ENCODE results near the gene ELOB. TPM values are rescaled to one million over a fixed set of nuclear protein-coding genes. Genes with fewer than 3 reads are reported as not detected.

Gene ELOB
- total and polyA plus RNA-seq, 10 of the 15 experiments (the other 5 are each of a cell fraction or from before 2014, with no cell fraction given): 86.9 to 823 (median 263) TPM

DNA sequence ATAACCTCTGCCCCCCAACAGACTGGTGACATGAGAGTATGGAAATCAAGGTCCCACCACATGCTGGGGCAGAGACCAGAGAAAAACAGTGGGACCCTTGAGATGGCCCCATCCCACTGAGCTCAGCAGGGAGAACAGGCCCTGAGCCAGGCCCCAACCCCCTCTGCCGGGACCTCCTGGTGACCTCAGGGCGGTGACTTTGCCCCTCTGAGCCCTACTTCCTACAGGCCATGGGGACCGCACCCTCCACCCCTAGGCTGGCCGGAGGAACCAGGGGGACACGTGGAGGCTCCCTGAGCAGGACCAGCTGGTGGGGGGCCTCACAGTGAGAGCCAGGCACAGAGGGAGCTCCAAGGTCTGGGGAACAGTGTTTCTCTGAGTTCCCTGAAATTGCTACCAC lies 38.5 kb downstream of the ELOB start:
- intact Hi-C loops (cut with micrococcal nuclease; ENCODE audit: unreplicated experiment): no loop called here

More for the DNA sequence above, 38.5 kb downstream of the ELOB start:
- RAD21 ChIA-PET (ENCODE audit: unreplicated experiment): no interaction called here
- no peak overlapping the region for H3K4me2 ChIP-seq (ENCODE audit: control insufficient read depth, insufficient read depth)
- SMC1A ChIA-PET (ENCODE audit: uncharacterized antibody, unreplicated experiment): no interaction called here
- no peak overlapping the region for H3K27ac ChIP-seq (ENCODE audit: control insufficient read depth, insufficient read depth)
- 30% methylated on average over 5 of the region's 5 CpGs for WGBS (ENCODE audit: insufficient coverage, insufficient replicate concordance, low lambda C conversion rate, missing lambda C conversion rate)
- H3K4me3 ChIP-seq: no peak overlapping the region
- H3K4me1 ChIP-seq (ENCODE audit: control insufficient read depth, insufficient read depth, low read length): no peaks in the 10 kb centered on the region
- no peak for FAIRE-seq
- H4K20me1 ChIP-seq (ENCODE audit: control insufficient read depth, insufficient read depth): no peaks in the 10 kb centered on the region
- in situ Hi-C loops (cut with MboI): no loop called here
- no TSS peak for BruUV-seq (replicated peaks)
- DNase-seq (ENCODE audit: low read depth, low spot score): no peak
- POLR2A ChIA-PET: no interaction called here
- H3K9ac ChIP-seq (ENCODE audit: control insufficient read depth, insufficient read depth, low read length): no peak overlapping the region
- no peak overlapping the region for H2AFZ ChIP-seq (ENCODE audit: control insufficient read depth, low read depth, low read length)
- no peak for ATAC-seq
- CTCF ChIA-PET: no interaction called here
- TF ChIP-seq, protein P1, sequence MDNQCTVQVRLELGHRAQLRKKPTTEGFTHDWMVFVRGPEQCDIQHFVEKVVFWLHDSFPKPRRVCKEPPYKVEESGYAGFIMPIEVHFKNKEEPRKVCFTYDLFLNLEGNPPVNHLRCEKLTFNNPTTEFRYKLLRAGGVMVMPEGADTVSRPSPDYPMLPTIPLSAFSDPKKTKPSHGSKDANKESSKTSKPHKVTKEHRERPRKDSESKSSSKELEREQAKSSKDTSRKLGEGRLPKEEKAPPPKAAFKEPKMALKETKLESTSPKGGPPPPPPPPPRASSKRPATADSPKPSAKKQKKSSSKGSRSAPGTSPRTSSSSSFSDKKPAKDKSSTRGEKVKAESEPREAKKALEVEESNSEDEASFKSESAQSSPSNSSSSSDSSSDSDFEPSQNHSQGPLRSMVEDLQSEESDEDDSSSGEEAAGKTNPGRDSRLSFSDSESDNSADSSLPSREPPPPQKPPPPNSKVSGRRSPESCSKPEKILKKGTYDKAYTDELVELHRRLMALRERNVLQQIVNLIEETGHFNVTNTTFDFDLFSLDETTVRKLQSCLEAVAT (IDR thresholded peaks at IDR 0.05): no peak
- no peak for TF ChIP-seq CEBPZ (IDR thresholded peaks at IDR 0.05; ENCODE audit: low read depth, low read length)
- no peak for TF ChIP-seq ZBTB11 (CRISPR knock-in tag; IDR thresholded peaks at IDR 0.05)
- TF ChIP-seq HDAC6 (IDR thresholded peaks at IDR 0.05; ENCODE audit: unreplicated experiment): no peak
- no peak for TF ChIP-seq ZBED1 (IDR thresholded peaks at IDR 0.05; ENCODE audit: borderline replicate concordance)
- TF ChIP-seq, protein P2, sequence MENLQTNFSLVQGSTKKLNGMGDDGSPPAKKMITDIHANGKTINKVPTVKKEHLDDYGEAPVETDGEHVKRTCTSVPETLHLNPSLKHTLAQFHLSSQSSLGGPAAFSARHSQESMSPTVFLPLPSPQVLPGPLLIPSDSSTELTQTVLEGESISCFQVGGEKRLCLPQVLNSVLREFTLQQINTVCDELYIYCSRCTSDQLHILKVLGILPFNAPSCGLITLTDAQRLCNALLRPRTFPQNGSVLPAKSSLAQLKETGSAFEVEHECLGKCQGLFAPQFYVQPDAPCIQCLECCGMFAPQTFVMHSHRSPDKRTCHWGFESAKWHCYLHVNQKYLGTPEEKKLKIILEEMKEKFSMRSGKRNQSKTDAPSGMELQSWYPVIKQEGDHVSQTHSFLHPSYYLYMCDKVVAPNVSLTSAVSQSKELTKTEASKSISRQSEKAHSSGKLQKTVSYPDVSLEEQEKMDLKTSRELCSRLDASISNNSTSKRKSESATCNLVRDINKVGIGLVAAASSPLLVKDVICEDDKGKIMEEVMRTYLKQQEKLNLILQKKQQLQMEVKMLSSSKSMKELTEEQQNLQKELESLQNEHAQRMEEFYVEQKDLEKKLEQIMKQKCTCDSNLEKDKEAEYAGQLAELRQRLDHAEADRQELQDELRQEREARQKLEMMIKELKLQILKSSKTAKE (IDR thresholded peaks at IDR 0.05; ENCODE audit: low read depth, poor library complexity, severe bottlenecking): no peak
- TF ChIP-seq KLF5 (IDR thresholded peaks at IDR 0.05; ENCODE audit: partially characterized antibody): no peak
- no peak for TF ChIP-seq IKZF1 (conservative IDR thresholded peaks at IDR 0.05)
- TF ChIP-seq NR2F1 (conservative IDR thresholded peaks at IDR 0.05): no peak
- no peak for TF ChIP-seq MEF2B (IDR thresholded peaks at IDR 0.05; ENCODE audit: partially characterized antibody, poor library complexity, severe bottlenecking)
- no peak for TF ChIP-seq CREB1 (IDR thresholded peaks at IDR 0.05; ENCODE audit: low read depth)
- TF ChIP-seq, protein P3, sequence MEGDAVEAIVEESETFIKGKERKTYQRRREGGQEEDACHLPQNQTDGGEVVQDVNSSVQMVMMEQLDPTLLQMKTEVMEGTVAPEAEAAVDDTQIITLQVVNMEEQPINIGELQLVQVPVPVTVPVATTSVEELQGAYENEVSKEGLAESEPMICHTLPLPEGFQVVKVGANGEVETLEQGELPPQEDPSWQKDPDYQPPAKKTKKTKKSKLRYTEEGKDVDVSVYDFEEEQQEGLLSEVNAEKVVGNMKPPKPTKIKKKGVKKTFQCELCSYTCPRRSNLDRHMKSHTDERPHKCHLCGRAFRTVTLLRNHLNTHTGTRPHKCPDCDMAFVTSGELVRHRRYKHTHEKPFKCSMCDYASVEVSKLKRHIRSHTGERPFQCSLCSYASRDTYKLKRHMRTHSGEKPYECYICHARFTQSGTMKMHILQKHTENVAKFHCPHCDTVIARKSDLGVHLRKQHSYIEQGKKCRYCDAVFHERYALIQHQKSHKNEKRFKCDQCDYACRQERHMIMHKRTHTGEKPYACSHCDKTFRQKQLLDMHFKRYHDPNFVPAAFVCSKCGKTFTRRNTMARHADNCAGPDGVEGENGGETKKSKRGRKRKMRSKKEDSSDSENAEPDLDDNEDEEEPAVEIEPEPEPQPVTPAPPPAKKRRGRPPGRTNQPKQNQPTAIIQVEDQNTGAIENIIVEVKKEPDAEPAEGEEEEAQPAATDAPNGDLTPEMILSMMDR (IDR thresholded peaks at IDR 0.05 in 2 of 3, conservative IDR thresholded peaks at IDR 0.05 in 1 of 3; ENCODE audit: control insufficient read depth in 2 of 3, extremely low read depth in 1 of 3, insufficient read depth in 1 of 3, low read depth in 3 of 3, low read length in 3 of 3): no peak
- H3K27me3 ChIP-seq (replicated peaks in 1 of 2; ENCODE audit: control insufficient read depth in 2 of 2, insufficient read depth in 2 of 2, low read length in 1 of 2): no peaks in the 10 kb centered on the region
- H3K9me3 ChIP-seq (replicated peaks; ENCODE audit: control insufficient read depth, insufficient read depth, low read length): no peaks in the 10 kb centered on the region
- no peaks in the 10 kb centered on the region for H3K36me3 ChIP-seq (ENCODE audit: control insufficient read depth in 2 of 2, insufficient read depth in 2 of 2, low read length in 1 of 2)
- no peaks in the 10 kb centered on the region for H3K79me2 ChIP-seq (ENCODE audit: control insufficient read depth, insufficient read depth, low read length)
